MCF 10A (cell line): ENCODE results near the gene PTPN23. TPM values are rescaled to one million over a fixed set of nuclear protein-coding genes. Genes with fewer than 3 reads are reported as not detected.
A peak's percentile ranks its signal among the peaks of the same experiment; 100 is the strongest.

Experiments used
- BruUV-seq: library from RNA; stranded (reverse); fragments of 400-500 nt; replicated peaks from 2 replicates; lab custom pipeline; 2021; lab: Mats Ljungman, UMichigan
- CTCF ChIA-PET: fragments of 300-600 bp; sonication (Branson Sonifier 250); formaldehyde crosslinking; extraction: SDS; loops from one replicate; lab custom pipeline; 2021; ENCODE audit warnings: antibody characterized with exemption, inconsistent platforms; lab: Yijun Ruan, JAX
- POLR2A ChIA-PET: fragments of 300-600, 350-650 bp; sonication (Branson Sonifier 250); formaldehyde crosslinking; extraction: SDS; loops from one replicate; lab custom pipeline; 2020; ENCODE audit warnings: antibody characterized with exemption, inconsistent platforms; lab: Yijun Ruan, JAX
- DNase-seq: peaks from one replicate; pipeline ENCODE4 v3.0.0-alpha.2; 2018; ENCODE audit not compliant: unreplicated experiment
- H3K27ac Mint-ChIP-seq: one replicate; pipeline ENCODE4 v1.8.0; 2022; ENCODE audit warnings: mild to moderate bottlenecking, low read depth, mixed read lengths; ENCODE audit not compliant: unreplicated experiment
- H3K27me3 Mint-ChIP-seq: one replicate; pipeline ENCODE4 v1.8.0; 2022; ENCODE audit warnings: mixed read lengths; ENCODE audit not compliant: insufficient read depth, unreplicated experiment
- H3K36me3 Mint-ChIP-seq: one replicate; pipeline ENCODE4 v1.8.0; 2022; ENCODE audit warnings: mild to moderate bottlenecking, moderate library complexity, mixed read lengths; ENCODE audit not compliant: insufficient read depth, unreplicated experiment
- H3K4me1 Mint-ChIP-seq: one replicate; pipeline ENCODE4 v1.8.0; 2022; ENCODE audit warnings: mixed read lengths; ENCODE audit not compliant: insufficient read depth, unreplicated experiment
- H3K4me3 Mint-ChIP-seq: one replicate; pipeline ENCODE4 v1.8.0; 2022; ENCODE audit warnings: mild to moderate bottlenecking, moderate library complexity, mixed read lengths; ENCODE audit not compliant: unreplicated experiment
- H3K9me3 Mint-ChIP-seq: one replicate; pipeline ENCODE4 v1.8.0; 2022; ENCODE audit warnings: mixed read lengths; ENCODE audit not compliant: unreplicated experiment
- CTCF ChIP-seq: fragments of 200-600 bp; IDR thresholded peaks from one replicate; pipeline ENCODE4 v1.8.0; 2022; ENCODE audit warnings: antibody characterized with exemption, mild to moderate bottlenecking; ENCODE audit not compliant: unreplicated experiment
- intact Hi-C: fragments of 100-400 bp; cut with micrococcal nuclease; formaldehyde crosslinking; loops from 2 replicates; pipeline ENCODE4 v1.14.1; 2022
- total RNA-seq: library from RNA; stranded (reverse); gene quantifications from 2 replicates; pipeline ENCODE4 v1.2.3, GENCODE V29; 2022

Gene PTPN23
- total RNA-seq, 1 experiment from 2014 or later = 44.5 TPM

DNA sequence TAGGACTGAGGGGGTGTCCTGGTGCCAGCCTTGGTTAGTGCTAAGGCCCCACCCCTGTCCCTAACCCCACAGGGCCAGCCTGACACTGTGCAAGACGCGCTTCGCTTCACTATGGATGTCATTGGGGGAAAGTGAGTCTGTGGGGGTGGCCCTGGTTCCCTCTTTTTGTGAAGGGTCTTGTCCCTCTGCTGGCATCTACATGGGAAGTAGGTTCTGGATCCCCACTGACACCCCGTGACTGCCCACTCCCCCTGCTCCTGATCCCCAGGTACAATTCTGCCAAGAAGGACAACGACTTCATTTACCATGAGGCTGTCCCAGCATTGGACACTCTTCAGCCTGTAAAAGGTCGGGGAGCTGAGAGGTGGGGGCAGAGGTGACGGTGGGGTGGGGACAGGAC, 26.4 kb downstream of the PTPN23 start:
- no TSS peak for BruUV-seq
- intact Hi-C loops = no loop called here
- POLR2A ChIA-PET = interaction anchor here (0.9 kb wide), 1 partner anchor 9 kb away, joined by 6 read pairs; no protein-coding TSS in a partner anchor
- Mint-ChIP-seq H3K27ac (no peak overlapping the region), H3K36me3 (peaks cover 47% of the 10 kb centered on the region), H3K4me1 (peaks cover 18% of the 10 kb centered on the region), H3K27me3 (no peaks in the 10 kb centered on the region), H3K4me3 (no peak overlapping the region), H3K9me3 (no peaks in the 10 kb centered on the region)
- DNase-seq = no peak
- TF ChIP-seq CTCF = no peak
- CTCF ChIA-PET = interaction anchor here (0.6 to 1.0 kb wide), 4 partner anchors 12 to 1615 kb away, joined by 3 to 4 read pairs (median 3); partner anchors contain the start of gene NDUFAF3

GRCh38 chr3:47407896-47408838, 27.3 kb downstream of the PTPN23 start:
- no peaks in the 10 kb centered on the region for H3K9me3 Mint-ChIP-seq
- intact Hi-C loops = no loop called here
- H3K36me3 Mint-ChIP-seq = peaks cover 55% of the 10 kb centered on the region
- H3K27me3 Mint-ChIP-seq = no peaks in the 10 kb centered on the region
- no peak overlapping the region for H3K27ac Mint-ChIP-seq
- peaks cover 18% of the 10 kb centered on the region for H3K4me1 Mint-ChIP-seq
- no TSS peak for BruUV-seq
- POLR2A ChIA-PET = no interaction called here
- no peak for DNase-seq
- no peak overlapping the region for H3K4me3 Mint-ChIP-seq
- no peak for TF ChIP-seq CTCF
- CTCF ChIA-PET = interaction anchor here (1.8 kb wide), 1 partner anchor 13 kb away, joined by 6 read pairs; no protein-coding TSS in a partner anchor

DNA sequence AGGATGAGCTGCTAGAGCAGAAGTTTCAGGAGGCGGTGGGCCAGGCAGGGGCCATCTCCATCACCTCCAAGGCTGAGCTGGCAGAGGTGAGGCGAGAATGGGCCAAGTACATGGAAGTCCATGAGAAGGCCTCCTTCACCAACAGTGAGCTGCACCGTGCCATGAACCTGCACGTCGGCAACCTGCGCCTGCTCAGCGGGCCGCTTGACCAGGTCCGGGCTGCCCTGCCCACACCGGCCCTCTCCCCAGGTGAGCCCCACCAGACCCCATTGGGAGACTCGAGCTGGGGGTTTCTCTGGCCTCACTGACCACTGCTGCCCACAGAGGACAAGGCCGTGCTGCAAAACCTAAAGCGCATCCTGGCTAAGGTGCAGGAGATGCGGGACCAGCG, 28.0 kb downstream of the PTPN23 start:
- Mint-ChIP-seq H3K27ac (no peak overlapping the region), H3K27me3 (no peaks in the 10 kb centered on the region), H3K36me3 (peaks cover 55% of the 10 kb centered on the region), H3K9me3 (no peaks in the 10 kb centered on the region), H3K4me3 (no peak overlapping the region), H3K4me1 (peaks cover 18% of the 10 kb centered on the region)
- ChIA-PET POLR2A (no interaction called here), CTCF (interaction anchor here (1.8 kb wide), 1 partner anchor 12 kb away, joined by 6 read pairs; no protein-coding TSS in a partner anchor)
- TSS peak; percentile 19 for BruUV-seq
- TF ChIP-seq CTCF = no peak
- no peak for DNase-seq
- intact Hi-C loops = no loop called here

GRCh38 chr3:47409284-47409683, 28.5 kb downstream of the PTPN23 start:
- no peaks in the 10 kb centered on the region for H3K9me3 Mint-ChIP-seq
- peaks cover 18% of the 10 kb centered on the region for H3K4me1 Mint-ChIP-seq
- no TSS peak for BruUV-seq
- intact Hi-C loops = no loop called here
- H3K4me3 Mint-ChIP-seq = no peak overlapping the region
- DNase-seq = no peak
- CTCF ChIA-PET = interaction anchor here (1.8 kb wide), 1 partner anchor 12 kb away, joined by 6 read pairs; no protein-coding TSS in a partner anchor
- no peak overlapping the region for H3K27ac Mint-ChIP-seq
- POLR2A ChIA-PET = no interaction called here
- TF ChIP-seq CTCF = no peak
- no peaks in the 10 kb centered on the region for H3K27me3 Mint-ChIP-seq
- peaks cover 55% of the 10 kb centered on the region for H3K36me3 Mint-ChIP-seq
